VCaP (cell line): ENCODE data around the gene ACAD10.

Source experiments
- H3K27ac ChIP-seq: fragments of 450-650 bp; 2 replicates; pipeline ENCODE4 v1.5.1; 2017
- CTCF ChIP-seq: fragments of 450-650 bp; conservative IDR thresholded peaks from 2 replicates; pipeline ENCODE4 v1.5.1; 2017; ENCODE audit warnings: mild to moderate bottlenecking, moderate library complexity

Gene ACAD10

GRCh38 chr12:111673503-111673902 is 12.3 kb upstream of the ACAD10 start:
- no peak overlapping the region for H3K27ac ChIP-seq
- peak; percentile 74 for TF ChIP-seq CTCF

- TF ChIP-seq CTCF = no peak
- H3K27ac ChIP-seq = no peak overlapping the region
Measured at GRCh38 chr12:111677186-111677585, 8.7 kb upstream of the ACAD10 start.

GRCh38 chr12:111684485-111685198 is 1.2 kb upstream of the ACAD10 start:
- peak overlapping the region; percentile 91 for H3K27ac ChIP-seq

GRCh38 chr12:111685322-111685810 is 487 bp upstream of the ACAD10 start:
- H3K27ac ChIP-seq = peak overlapping the region; percentile 91

GRCh38 chr12:111686574-111687105 is 787 bp downstream of the ACAD10 start:
- peak overlapping the region; percentile 91 for H3K27ac ChIP-seq
- TF ChIP-seq CTCF = no peak

More at GRCh38 chr12:111685322-111685810, 487 bp upstream of the ACAD10 start:
- TF ChIP-seq CTCF = no peak

- peak; percentile 77 for TF ChIP-seq CTCF
- H3K27ac ChIP-seq = peak overlapping the region; percentile 91; the same call in 1 of the 2 replicates
Measured at GRCh38 chr12:111687255-111687654, 1.4 kb downstream of the ACAD10 start.

GRCh38 chr12:111687952-111688351 is 2.1 kb downstream of the ACAD10 start:
- no peak for TF ChIP-seq CTCF
- no peak overlapping the region for H3K27ac ChIP-seq

- TF ChIP-seq CTCF = no peak
- no peak overlapping the region for H3K27ac ChIP-seq
Measured at GRCh38 chr12:111691262-111691661, 5.4 kb downstream of the ACAD10 start.
